IPS-11a (cell line): ENCODE results near the gene C9orf50.
"Not testable (repeated sequence)": the region's sequence is repeated elsewhere in the genome, so short reads cannot be mapped to it uniquely, and the experiment has no call there.

Experiments
- H3K4me3 ChIP-seq: one replicate; pipeline ENCODE4 v1.5.1; 2013; ENCODE audit warnings: low read depth, low read length, control low read depth

Gene C9orf50

GRCh38 chr9:129648764-129649115 lies 27.8 kb upstream of the C9orf50 start:
- no peak overlapping the region for H3K4me3 ChIP-seq

GRCh38 chr9:129648092-129648763 lies 27.3 kb upstream of the C9orf50 start:
- no peak overlapping the region for H3K4me3 ChIP-seq

- H3K4me3 ChIP-seq = no peak overlapping the region
Measured at GRCh38 chr9:129647635-129648034, 26.7 kb upstream of the C9orf50 start.

GRCh38 chr9:129646654-129647053 lies 25.8 kb upstream of the C9orf50 start:
- H3K4me3 ChIP-seq = no peak overlapping the region

- no peak overlapping the region for H3K4me3 ChIP-seq
Measured at GRCh38 chr9:129646252-129646651, 25.4 kb upstream of the C9orf50 start.

GRCh38 chr9:129644902-129645301 lies 24.0 kb upstream of the C9orf50 start:
- no peak overlapping the region for H3K4me3 ChIP-seq

- no peak overlapping the region for H3K4me3 ChIP-seq
Measured at GRCh38 chr9:129644365-129644764, 23.5 kb upstream of the C9orf50 start.

- H3K4me3 ChIP-seq = no peak overlapping the region
Measured at GRCh38 chr9:129643706-129644105, 22.8 kb upstream of the C9orf50 start.

- peak within 1 kb of the TSS; percentile 92 for H3K4me3 ChIP-seq
Measured at GRCh38 chr9:129641750-129642585, 21.1 kb upstream of the C9orf50 start, which contains the start of gene ASB6. Gene ASB6 (minus strand): TSS chr9:129642151. CDS start chr9:129641999, 152 bp downstream.

- H3K4me3 ChIP-seq = peak overlapping the region; percentile 92
Measured at GRCh38 chr9:129640871-129641749, 20.2 kb upstream of the C9orf50 start.

- no peak overlapping the region for H3K4me3 ChIP-seq
Measured at GRCh38 chr9:129640086-129640870, 19.4 kb upstream of the C9orf50 start.

GRCh38 chr9:129639756-129640085 lies 18.8 kb upstream of the C9orf50 start:
- H3K4me3 ChIP-seq = no peak overlapping the region

GRCh38 chr9:129639034-129639630 lies 18.2 kb upstream of the C9orf50 start:
- no peak overlapping the region for H3K4me3 ChIP-seq

GRCh38 chr9:129637673-129638439 lies 17.0 kb upstream of the C9orf50 start:
- no peak overlapping the region for H3K4me3 ChIP-seq

- H3K4me3 ChIP-seq = no peak overlapping the region
Measured at GRCh38 chr9:129637102-129637501, 16.2 kb upstream of the C9orf50 start.

- not testable (repeated sequence) for H3K4me3 ChIP-seq
Measured at GRCh38 chr9:129636343-129636742, 15.4 kb upstream of the C9orf50 start.

GRCh38 chr9:129635099-129636065 lies 14.5 kb upstream of the C9orf50 start:
- no peak overlapping the region for H3K4me3 ChIP-seq

GRCh38 chr9:129633848-129634247 lies 12.9 kb upstream of the C9orf50 start:
- H3K4me3 ChIP-seq = no peak overlapping the region
